ENCODE results near the gene SAMD3.

DNA sequence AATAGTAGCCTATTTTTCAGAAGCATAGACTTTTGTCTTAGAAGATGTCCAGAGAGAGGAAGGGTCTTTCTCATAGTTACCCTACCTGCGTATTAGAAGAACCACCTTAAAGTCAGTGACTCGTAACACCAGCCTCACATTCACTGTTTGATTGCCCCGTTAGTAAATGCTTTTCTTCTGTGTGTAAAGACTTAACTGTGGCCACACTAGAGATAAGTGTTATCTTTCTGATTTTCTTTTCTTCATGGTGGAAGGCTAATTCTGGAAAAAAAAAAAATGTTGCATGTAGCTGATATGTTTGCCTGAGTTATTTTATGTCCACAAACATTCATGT is 83.9 kb downstream of the SAMD3 start:
- no peak for TF ChIP-seq POLR2AphosphoS5 (IDR thresholded peaks at IDR 0.05; ENCODE audit: low read depth, low read length)
- TF ChIP-seq POLR2A (IDR thresholded peaks at IDR 0.05; ENCODE audit: low read depth, low read length): no peak
- no peak for TF ChIP-seq TAF1 (IDR thresholded peaks at IDR 0.05; ENCODE audit: borderline replicate concordance, low read depth, low read length)

Data from GM12892 (cell line).